Measurements from ENCODE around the gene TEX2. TPM values are rescaled to one million over a fixed set of nuclear protein-coding genes. Genes with fewer than 3 reads are reported as not detected.

The TEX2 gene
- total RNA-seq, 4 donors from 2014 or later = 26.8 to 51.7 (median 44.9) TPM

DNA sequence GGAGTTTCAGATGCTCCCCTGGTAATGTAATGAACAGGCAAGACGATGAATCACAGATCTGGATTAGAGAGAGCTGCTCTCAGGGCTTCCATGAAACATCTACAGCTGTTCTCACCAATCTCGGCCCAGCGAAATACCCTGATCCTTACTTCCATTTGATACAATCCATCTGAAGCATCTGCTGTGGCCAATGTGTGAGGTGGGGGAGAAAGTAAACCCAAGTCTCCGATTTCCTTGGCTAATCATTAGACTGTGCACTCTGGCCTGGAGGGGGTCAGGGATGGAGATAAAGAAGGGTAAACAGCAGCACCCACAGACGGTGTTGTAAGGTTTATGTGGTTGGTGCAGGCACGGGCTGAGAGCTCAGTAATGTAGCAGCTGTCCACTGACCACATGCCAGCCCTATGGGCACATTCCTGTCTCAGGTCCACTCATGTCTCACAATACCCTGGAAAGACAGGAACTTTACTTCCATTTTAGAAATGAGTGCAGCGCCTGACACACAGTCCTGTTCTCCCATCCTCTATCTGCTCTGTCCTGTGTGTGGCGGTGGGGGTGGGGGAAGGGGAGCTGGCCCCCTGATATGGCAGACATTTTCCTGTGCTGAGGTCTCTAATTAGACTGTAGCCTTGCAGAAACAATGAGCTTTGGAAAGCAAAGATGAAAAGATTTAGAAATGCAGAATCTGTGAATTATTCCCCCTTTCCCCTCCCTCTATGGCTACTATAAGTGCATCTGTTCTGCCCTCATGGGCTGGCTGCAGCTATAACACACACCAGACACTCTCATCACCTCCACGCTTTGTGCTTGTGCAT is 84.8 kb downstream of the TEX2 start:
- H3K36me3 ChIP-seq = peaks cover 0 to 7% (median 0%) of the 10 kb centered on the region in 3 donors
- H3K27me3 ChIP-seq = no peaks in the 10 kb centered on the region
- DNase-seq = no peak
- H3K4me1 ChIP-seq = no peaks in the 10 kb centered on the region
- H3K27ac ChIP-seq = no peak overlapping the region
- H3K9me3 ChIP-seq = no peaks in the 10 kb centered on the region
- no peak overlapping the region for H3K4me3 ChIP-seq
- TF ChIP-seq, protein P1, sequence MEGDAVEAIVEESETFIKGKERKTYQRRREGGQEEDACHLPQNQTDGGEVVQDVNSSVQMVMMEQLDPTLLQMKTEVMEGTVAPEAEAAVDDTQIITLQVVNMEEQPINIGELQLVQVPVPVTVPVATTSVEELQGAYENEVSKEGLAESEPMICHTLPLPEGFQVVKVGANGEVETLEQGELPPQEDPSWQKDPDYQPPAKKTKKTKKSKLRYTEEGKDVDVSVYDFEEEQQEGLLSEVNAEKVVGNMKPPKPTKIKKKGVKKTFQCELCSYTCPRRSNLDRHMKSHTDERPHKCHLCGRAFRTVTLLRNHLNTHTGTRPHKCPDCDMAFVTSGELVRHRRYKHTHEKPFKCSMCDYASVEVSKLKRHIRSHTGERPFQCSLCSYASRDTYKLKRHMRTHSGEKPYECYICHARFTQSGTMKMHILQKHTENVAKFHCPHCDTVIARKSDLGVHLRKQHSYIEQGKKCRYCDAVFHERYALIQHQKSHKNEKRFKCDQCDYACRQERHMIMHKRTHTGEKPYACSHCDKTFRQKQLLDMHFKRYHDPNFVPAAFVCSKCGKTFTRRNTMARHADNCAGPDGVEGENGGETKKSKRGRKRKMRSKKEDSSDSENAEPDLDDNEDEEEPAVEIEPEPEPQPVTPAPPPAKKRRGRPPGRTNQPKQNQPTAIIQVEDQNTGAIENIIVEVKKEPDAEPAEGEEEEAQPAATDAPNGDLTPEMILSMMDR (IDR thresholded peaks at IDR 0.05) = no peak
- no peak for TF ChIP-seq POLR2A (IDR thresholded peaks at IDR 0.05)

DNA sequence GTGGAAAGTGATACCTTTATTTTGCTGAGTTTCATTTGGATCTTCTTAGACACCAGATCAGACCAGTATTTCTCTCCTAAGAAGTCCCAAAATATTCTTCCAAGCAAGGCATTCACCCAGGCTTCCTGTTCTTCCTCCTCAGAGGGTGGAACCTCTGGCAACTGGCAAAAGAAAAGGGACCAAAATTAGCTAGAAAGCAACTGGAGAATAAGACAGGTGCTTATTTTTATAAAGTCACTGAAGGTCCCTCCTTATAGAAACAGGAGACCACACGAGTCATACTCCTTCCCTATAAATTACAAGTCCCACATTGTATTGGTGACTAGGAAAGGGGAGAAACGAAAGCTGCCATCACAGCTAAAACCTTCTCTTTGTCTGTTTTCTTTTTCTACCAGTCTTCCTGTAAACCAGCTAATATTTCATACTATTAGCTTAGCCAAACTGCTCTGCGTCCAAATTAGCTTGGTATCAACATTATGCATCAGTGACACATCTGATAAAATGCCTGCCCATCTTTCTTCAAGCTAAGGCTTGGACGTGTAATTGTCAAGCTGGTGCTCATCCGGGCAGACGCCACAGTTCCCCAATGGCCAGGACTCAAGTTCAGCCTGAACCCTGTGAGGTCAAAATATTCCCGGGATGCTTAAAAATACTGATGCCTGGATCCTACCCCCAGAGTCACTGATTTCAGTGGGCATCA is 85.6 kb downstream of the TEX2 start:
- no peak for TF ChIP-seq POLR2A (IDR thresholded peaks at IDR 0.05)
- TF ChIP-seq, protein P1 (IDR thresholded peaks at IDR 0.05) = no peak
- no peaks in the 10 kb centered on the region for H3K9me3 ChIP-seq
- H3K27ac ChIP-seq = no peak overlapping the region
- no peak for DNase-seq
- peaks cover 0 to 7% (median 0%) of the 10 kb centered on the region in 3 donors for H3K36me3 ChIP-seq
- H3K4me3 ChIP-seq = no peak overlapping the region
- no peaks in the 10 kb centered on the region for H3K4me1 ChIP-seq
- H3K27me3 ChIP-seq = no peaks in the 10 kb centered on the region

DNA sequence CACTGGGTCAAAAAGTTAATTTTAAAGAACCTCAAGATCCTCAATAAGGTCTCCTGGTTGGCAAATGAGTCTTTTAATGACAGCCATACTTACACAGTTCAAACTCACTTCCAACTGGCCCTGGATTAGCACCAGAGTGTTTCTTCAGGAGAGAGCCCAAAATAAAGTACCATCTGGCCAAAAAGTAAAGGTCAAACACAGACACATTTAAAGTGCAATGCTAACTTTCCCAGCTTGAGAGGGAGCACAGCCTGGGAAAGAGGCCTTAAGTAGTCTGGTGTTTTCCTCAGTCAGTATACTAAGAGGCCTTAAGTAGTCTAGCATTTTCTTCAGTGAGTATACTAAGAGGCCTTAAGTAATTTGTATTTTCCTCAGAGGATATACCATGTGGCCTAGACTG is 86.5 kb downstream of the TEX2 start:
- H3K4me3 ChIP-seq = no peak overlapping the region
- H3K9me3 ChIP-seq = no peaks in the 10 kb centered on the region
- DNase-seq = no peak
- H3K27me3 ChIP-seq = no peaks in the 10 kb centered on the region
- H3K27ac ChIP-seq = no peak overlapping the region
- TF ChIP-seq, protein P1 (IDR thresholded peaks at IDR 0.05) = no peak
- no peak for TF ChIP-seq POLR2A (IDR thresholded peaks at IDR 0.05)
- peaks cover 0 to 7% (median 0%) of the 10 kb centered on the region in 3 donors for H3K36me3 ChIP-seq
- no peaks in the 10 kb centered on the region for H3K4me1 ChIP-seq

DNA sequence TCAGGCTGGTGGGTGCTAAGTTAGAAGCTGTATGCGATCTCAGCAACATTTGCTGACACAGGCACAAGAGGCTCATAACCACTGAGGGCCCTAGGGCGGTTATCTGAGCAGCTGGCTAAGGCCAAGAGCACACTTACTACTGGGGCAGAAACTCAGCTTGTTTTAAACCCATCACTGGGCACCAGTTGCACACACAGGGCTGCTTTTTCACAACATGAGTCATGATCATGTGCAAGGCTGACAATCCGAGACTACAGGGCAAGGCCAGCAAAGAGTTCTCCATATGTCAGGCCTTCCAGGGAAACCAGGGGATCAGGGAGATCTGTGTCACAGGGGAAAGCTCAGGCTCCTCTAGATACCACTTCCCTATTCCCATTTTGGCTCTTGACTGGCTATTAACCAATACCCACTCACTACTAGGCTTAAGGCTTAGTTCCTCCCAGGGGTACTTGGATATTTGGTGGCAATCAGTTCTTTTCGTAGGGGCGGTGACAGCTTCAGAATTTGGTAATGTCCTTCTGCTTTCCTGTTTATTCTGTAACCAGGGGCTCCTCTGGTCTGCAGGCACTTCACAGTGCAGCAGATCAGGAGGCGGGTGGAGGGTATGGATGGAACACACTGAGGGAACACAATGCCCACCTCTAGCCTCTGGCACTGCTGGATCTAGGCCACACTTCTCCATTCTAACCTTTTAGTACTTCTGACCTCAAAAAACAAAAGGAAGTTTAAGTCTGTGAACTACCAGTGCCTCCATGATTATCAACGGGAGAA is 88.2 kb downstream of the TEX2 start:
- H3K4me1 ChIP-seq = no peaks in the 10 kb centered on the region
- TF ChIP-seq, protein P1 (IDR thresholded peaks at IDR 0.05) = no peak
- no peak for TF ChIP-seq POLR2A (IDR thresholded peaks at IDR 0.05)

DNA sequence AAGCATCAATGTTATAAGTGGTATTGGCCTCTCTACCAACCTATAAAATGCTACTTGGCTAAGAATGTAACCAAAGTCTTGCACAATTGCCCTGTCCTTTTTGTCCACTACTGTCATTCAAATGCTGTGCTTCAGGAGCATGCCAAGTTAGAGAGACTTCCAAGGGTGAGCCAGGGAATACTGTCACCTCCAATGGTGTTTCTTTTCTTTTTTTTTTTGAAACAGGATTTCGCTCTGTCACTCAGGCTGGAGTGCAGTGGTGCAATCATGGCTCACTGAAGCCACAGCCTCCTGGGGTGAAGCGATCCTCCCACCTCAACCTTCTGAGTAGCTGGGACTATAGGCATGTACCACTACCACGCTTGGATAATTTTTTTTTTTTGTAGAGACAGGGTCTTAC is 89.4 kb downstream of the TEX2 start:
- no peaks in the 10 kb centered on the region for H3K4me1 ChIP-seq
- TF ChIP-seq, protein P1 (IDR thresholded peaks at IDR 0.05) = no peak
- no peak for TF ChIP-seq POLR2A (IDR thresholded peaks at IDR 0.05)
- H3K36me3 ChIP-seq = peaks cover 0 to 12% (median 0%) of the 10 kb centered on the region in 3 donors
- DNase-seq = no peak
- no peaks in the 10 kb centered on the region for H3K9me3 ChIP-seq
- H3K27ac ChIP-seq = no peak overlapping the region
- no peak overlapping the region for H3K4me3 ChIP-seq
- no peaks in the 10 kb centered on the region for H3K27me3 ChIP-seq

More for the DNA sequence above, 88.2 kb downstream of the TEX2 start:
- no peaks in the 10 kb centered on the region for H3K27me3 ChIP-seq
- peak overlapping the region in 1 of 4 donors; percentile 11 for H3K27ac ChIP-seq
- DNase-seq = no peak
- H3K4me3 ChIP-seq = no peak overlapping the region
- H3K36me3 ChIP-seq = peaks cover 0 to 12% (median 0%) of the 10 kb centered on the region in 3 donors
- no peaks in the 10 kb centered on the region for H3K9me3 ChIP-seq

Data from Peyer's patch (tissue), 4 donors.